GM23338 (cell line): ENCODE data around the gene FCN2. TPM values are rescaled to one million over a fixed set of nuclear protein-coding genes. Genes with fewer than 3 reads are reported as not detected.

Experiments
- ATAC-seq: fragments of 200-7000 bp; cut with Tn5 transposase; 3 replicates; pipeline ENCODE4 v1.9.1; 2020
- DNase-seq: peaks from one replicate; pipeline ENCODE4 v3.0.0-alpha.2; 2015; ENCODE audit warnings: low spot score
- H2AFZ ChIP-seq: fragments of 200-600 bp; sonication (generic); 2 replicates; pipeline ENCODE4 v1.8.0; 2016; ENCODE audit warnings: antibody characterized with exemption, mild to moderate bottlenecking, moderate library complexity
- H3F3A ChIP-seq: fragments of 200-600 bp; sonication (generic); replicated peaks from 2 replicates; pipeline ENCODE4 v1.8.0; 2017; ENCODE audit warnings: antibody characterized with exemption, mixed run types, low read depth
- H3K27ac ChIP-seq: fragments of 200-600 bp; sonication (generic); 2 replicates; pipeline ENCODE4 v1.6.1; 2016; ENCODE audit warnings: low read depth
- H3K27me3 ChIP-seq: fragments of 200-600 bp; sonication (generic); 2 replicates; pipeline ENCODE4 v1.8.0; 2016; ENCODE audit warnings: mild to moderate bottlenecking, mixed run types, moderate library complexity; ENCODE audit not compliant: insufficient read depth
- H3K36me3 ChIP-seq: fragments of 200-600 bp; sonication (generic); 2 replicates; pipeline ENCODE4 v1.8.0; 2016; ENCODE audit warnings: mild to moderate bottlenecking; ENCODE audit not compliant: insufficient read depth
- H3K4me1 ChIP-seq: fragments of 200-600 bp; sonication (generic); 2 replicates; pipeline ENCODE4 v1.8.0; 2016; ENCODE audit warnings: mild to moderate bottlenecking, moderate library complexity; ENCODE audit not compliant: insufficient read depth
- H3K4me2 ChIP-seq: fragments of 200-600 bp; sonication (generic); 2 replicates; pipeline ENCODE4 v1.7.1; 2017; ENCODE audit warnings: mixed run types
- H3K4me3 ChIP-seq: fragments of 200-600 bp; sonication (generic); 2 replicates; pipeline ENCODE4 v1.6.1; 2016; ENCODE audit warnings: mixed run types
- H3K79me2 ChIP-seq: fragments of 200-600 bp; sonication (generic); replicated peaks from 2 replicates; pipeline ENCODE4 v1.8.0; 2017; ENCODE audit warnings: mild to moderate bottlenecking; ENCODE audit not compliant: insufficient read depth
- H3K9me2 ChIP-seq: fragments of 200-600 bp; sonication (generic); 2 replicates; pipeline ENCODE4 v1.8.0; 2017; ENCODE audit not compliant: insufficient read depth
- H4K20me1 ChIP-seq: fragments of 200-600 bp; sonication (generic); replicated peaks from 2 replicates; pipeline ENCODE4 v1.8.0; 2017; ENCODE audit warnings: mild to moderate bottlenecking; ENCODE audit not compliant: insufficient read depth
- H3K27ac Mint-ChIP-seq: 2 replicates; pipeline ENCODE4 v1.8.0; 2020; ENCODE audit warnings: inconsistent platforms, mild to moderate bottlenecking, moderate library complexity, mixed read lengths
- H3K27me3 Mint-ChIP-seq: 3 replicates; pipeline ENCODE4 v1.8.0; 2022; ENCODE audit warnings: low read depth, mild to moderate bottlenecking, moderate library complexity, mixed read lengths, inconsistent platforms; ENCODE audit not compliant: insufficient read depth, poor library complexity
- H3K36me3 Mint-ChIP-seq: 3 replicates; pipeline ENCODE4 v1.8.0; 2021; ENCODE audit warnings: low read depth, mild to moderate bottlenecking, inconsistent platforms, moderate library complexity, mixed read lengths
- H3K4me1 Mint-ChIP-seq: 3 replicates; pipeline ENCODE4 v1.8.0; 2020; ENCODE audit warnings: mild to moderate bottlenecking, inconsistent platforms, mixed read lengths
- H3K4me3 Mint-ChIP-seq: 3 replicates; pipeline ENCODE4 v1.8.0; 2021; ENCODE audit warnings: moderate library complexity, mild to moderate bottlenecking, inconsistent platforms, mixed read lengths
- H3K9me3 Mint-ChIP-seq: 3 replicates; pipeline ENCODE4 v1.8.0; 2020; ENCODE audit warnings: moderate library complexity, mild to moderate bottlenecking, inconsistent platforms, mixed read lengths
- CREB1 ChIP-seq: fragments of 250-450 bp; sonication (Bioruptor Pico); IDR thresholded peaks from 2 replicates; pipeline ENCODE4 v1.5.0; 2020; ENCODE audit warnings: low read depth, mild to moderate bottlenecking, moderate library complexity
- EZH2 ChIP-seq: fragments of 200-600 bp; sonication (generic); IDR thresholded peaks from one replicate; pipeline ENCODE4 v1.8.0; 2017; ENCODE audit warnings: antibody characterized with exemption, mild to moderate bottlenecking, low read depth; ENCODE audit not compliant: unreplicated experiment
- EZH2phosphoT487 ChIP-seq: fragments of 200-600 bp; sonication (generic); IDR thresholded peaks from one replicate; pipeline ENCODE4 v1.8.1; 2018; ENCODE audit warnings: antibody characterized with exemption; ENCODE audit not compliant: unreplicated experiment
- JUNB ChIP-seq: IDR thresholded peaks from one replicate; pipeline ENCODE4 v1.6.1; 2016; ENCODE audit warnings: antibody characterized with exemption; ENCODE audit not compliant: unreplicated experiment
- NANOG ChIP-seq: IDR thresholded peaks from 2 replicates; pipeline ENCODE4 v1.6.1; 2016; ENCODE audit warnings: antibody characterized with exemption, borderline replicate concordance
- POLR2AphosphoS5 ChIP-seq: IDR thresholded peaks from 2 replicates; pipeline ENCODE4 v1.6.1; 2016; ENCODE audit warnings: antibody characterized with exemption, low read depth
- REST ChIP-seq: IDR thresholded peaks from one replicate; pipeline ENCODE4 v1.6.1; 2018; ENCODE audit warnings: antibody characterized with exemption; ENCODE audit not compliant: unreplicated experiment
- STAT1 ChIP-seq: IDR thresholded peaks from one replicate; pipeline ENCODE4 v1.6.1; 2016; ENCODE audit warnings: antibody characterized with exemption; ENCODE audit not compliant: unreplicated experiment
- ZNF114 ChIP-seq: fragments of 250-450 bp; sonication (Bioruptor Pico); IDR thresholded peaks from 2 replicates; pipeline ENCODE4 v1.5.0; 2020; ENCODE audit warnings: mild to moderate bottlenecking, moderate library complexity
- ZNF331 ChIP-seq: fragments of 250-450 bp; sonication (Bioruptor Pico); IDR thresholded peaks from 2 replicates; pipeline ENCODE4 v1.5.0; 2020; ENCODE audit warnings: low read depth, mild to moderate bottlenecking, moderate library complexity
- polyA plus RNA-seq: library from polyadenylated mRNA; unstranded; fragments of >200 nt; fragmentation: Nextera tagmentation; extraction: Ambion mirVana; gene quantifications from 2 replicates; pipeline ENCODE4 v1.2.1, GENCODE V29; 2016
- total RNA-seq: library from RNA; depleted of rRNA; stranded (reverse); fragments of >200 nt; shearing (Covaris generic); gene quantifications from 2 replicates; pipeline ENCODE4 v1.2.3, GENCODE V29; 2014
- TF ChIP-seq, protein P1 (sequence below), 2 experiments: fragments of 200-600 bp in 1 of 2; sonication (generic) in 1 of 2; conservative IDR thresholded peaks; 2 replicates each; pipeline versions ENCODE4 v1.5.1 to v1.6.1; 2016 to 2017; ENCODE audit warnings: antibody characterized with exemption in 2 of 2, low read depth in 2 of 2, mild to moderate bottlenecking in 2 of 2, moderate library complexity in 1 of 2
- TF ChIP-seq, protein P2 (sequence below): IDR thresholded peaks from 2 replicates; pipeline ENCODE4 v1.6.1; 2016; ENCODE audit warnings: antibody characterized with exemption
- TF ChIP-seq, protein P3 (sequence below): fragments of 250-450 bp; sonication (Bioruptor Pico); IDR thresholded peaks from 2 replicates; pipeline ENCODE4 v1.5.0; 2020; ENCODE audit warnings: mild to moderate bottlenecking, moderate library complexity

FCN2 gene
- total and polyA plus RNA-seq, 2 experiments from 2014 or later = not detected

DNA sequence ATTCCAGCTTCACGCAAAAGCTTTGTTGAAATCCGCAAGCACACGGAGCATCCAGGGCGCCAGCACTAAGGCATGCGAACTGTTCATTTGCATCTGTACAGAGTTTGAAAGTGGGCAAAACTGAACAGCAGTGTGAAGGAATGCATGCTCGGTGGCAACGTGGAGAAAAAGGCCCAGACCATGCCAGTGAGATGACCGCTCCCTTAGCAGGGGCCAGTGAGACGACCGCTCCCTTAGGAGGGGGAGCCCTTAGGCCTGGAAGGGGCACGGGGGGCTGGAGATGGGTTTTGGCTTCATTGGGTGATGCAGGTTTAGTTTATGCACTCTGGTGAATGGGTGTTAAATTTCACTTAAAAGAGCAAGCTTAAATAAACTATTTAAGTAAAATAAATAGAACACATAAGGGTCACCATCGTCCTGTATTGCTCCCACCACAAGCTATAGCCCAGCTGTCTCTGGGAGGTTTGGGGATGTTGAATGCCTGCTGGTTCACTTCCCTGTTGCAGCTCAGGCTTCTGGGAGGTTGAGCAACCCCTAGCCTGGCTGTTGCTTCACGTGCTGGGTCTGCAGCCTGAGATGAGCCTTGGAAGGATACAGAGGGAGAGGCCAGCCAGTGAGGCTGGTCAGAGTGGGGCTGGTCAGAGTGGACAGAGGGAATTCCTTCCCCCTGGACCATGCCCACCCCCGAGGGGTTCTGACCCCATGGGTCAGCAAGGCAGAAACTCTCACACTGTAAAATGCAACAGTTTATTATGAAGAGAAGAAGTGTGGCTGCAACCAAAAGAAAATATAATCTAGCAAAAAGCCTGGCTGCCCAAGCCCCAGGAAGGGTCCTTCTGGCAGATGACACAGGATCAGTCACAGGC is 41.7 kb downstream of the FCN2 start:
- H2AFZ ChIP-seq = no peak overlapping the region
- no peak overlapping the region for H3K27ac ChIP-seq
- H3K27me3 Mint-ChIP-seq = peaks cover 2% of the 10 kb centered on the region
- H4K20me1 ChIP-seq = no peaks in the 10 kb centered on the region
- H3K36me3 ChIP-seq = no peaks in the 10 kb centered on the region
- no peak overlapping the region for H3K4me2 ChIP-seq
- ATAC-seq = no peak
- no peaks in the 10 kb centered on the region for H3K4me1 ChIP-seq
- H3F3A ChIP-seq = no peaks in the 10 kb centered on the region
- no peaks in the 10 kb centered on the region for H3K9me2 ChIP-seq
- no peak overlapping the region for H3K4me3 Mint-ChIP-seq
- H3K36me3 Mint-ChIP-seq = peaks cover 4% of the 10 kb centered on the region; the same call in 2 of the 3 replicates
- H3K4me1 Mint-ChIP-seq = no peaks in the 10 kb centered on the region
- H3K27me3 ChIP-seq = no peaks in the 10 kb centered on the region
- no peak overlapping the region for H3K27ac Mint-ChIP-seq
- H3K79me2 ChIP-seq = no peaks in the 10 kb centered on the region
- TF ChIP-seq, protein P1, sequence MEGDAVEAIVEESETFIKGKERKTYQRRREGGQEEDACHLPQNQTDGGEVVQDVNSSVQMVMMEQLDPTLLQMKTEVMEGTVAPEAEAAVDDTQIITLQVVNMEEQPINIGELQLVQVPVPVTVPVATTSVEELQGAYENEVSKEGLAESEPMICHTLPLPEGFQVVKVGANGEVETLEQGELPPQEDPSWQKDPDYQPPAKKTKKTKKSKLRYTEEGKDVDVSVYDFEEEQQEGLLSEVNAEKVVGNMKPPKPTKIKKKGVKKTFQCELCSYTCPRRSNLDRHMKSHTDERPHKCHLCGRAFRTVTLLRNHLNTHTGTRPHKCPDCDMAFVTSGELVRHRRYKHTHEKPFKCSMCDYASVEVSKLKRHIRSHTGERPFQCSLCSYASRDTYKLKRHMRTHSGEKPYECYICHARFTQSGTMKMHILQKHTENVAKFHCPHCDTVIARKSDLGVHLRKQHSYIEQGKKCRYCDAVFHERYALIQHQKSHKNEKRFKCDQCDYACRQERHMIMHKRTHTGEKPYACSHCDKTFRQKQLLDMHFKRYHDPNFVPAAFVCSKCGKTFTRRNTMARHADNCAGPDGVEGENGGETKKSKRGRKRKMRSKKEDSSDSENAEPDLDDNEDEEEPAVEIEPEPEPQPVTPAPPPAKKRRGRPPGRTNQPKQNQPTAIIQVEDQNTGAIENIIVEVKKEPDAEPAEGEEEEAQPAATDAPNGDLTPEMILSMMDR (conservative IDR thresholded peaks at IDR 0.05; ENCODE audit: low read depth in 2 of 2) = no peak
- no peak for TF ChIP-seq JUNB
- no peak for TF ChIP-seq ZNF114 (CRISPR knock-in tag)
- TF ChIP-seq NANOG = no peak
- TF ChIP-seq, protein P2, sequence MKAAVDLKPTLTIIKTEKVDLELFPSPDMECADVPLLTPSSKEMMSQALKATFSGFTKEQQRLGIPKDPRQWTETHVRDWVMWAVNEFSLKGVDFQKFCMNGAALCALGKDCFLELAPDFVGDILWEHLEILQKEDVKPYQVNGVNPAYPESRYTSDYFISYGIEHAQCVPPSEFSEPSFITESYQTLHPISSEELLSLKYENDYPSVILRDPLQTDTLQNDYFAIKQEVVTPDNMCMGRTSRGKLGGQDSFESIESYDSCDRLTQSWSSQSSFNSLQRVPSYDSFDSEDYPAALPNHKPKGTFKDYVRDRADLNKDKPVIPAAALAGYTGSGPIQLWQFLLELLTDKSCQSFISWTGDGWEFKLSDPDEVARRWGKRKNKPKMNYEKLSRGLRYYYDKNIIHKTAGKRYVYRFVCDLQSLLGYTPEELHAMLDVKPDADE = no peak
- TF ChIP-seq POLR2AphosphoS5 = no peak
- TF ChIP-seq, protein P3, sequence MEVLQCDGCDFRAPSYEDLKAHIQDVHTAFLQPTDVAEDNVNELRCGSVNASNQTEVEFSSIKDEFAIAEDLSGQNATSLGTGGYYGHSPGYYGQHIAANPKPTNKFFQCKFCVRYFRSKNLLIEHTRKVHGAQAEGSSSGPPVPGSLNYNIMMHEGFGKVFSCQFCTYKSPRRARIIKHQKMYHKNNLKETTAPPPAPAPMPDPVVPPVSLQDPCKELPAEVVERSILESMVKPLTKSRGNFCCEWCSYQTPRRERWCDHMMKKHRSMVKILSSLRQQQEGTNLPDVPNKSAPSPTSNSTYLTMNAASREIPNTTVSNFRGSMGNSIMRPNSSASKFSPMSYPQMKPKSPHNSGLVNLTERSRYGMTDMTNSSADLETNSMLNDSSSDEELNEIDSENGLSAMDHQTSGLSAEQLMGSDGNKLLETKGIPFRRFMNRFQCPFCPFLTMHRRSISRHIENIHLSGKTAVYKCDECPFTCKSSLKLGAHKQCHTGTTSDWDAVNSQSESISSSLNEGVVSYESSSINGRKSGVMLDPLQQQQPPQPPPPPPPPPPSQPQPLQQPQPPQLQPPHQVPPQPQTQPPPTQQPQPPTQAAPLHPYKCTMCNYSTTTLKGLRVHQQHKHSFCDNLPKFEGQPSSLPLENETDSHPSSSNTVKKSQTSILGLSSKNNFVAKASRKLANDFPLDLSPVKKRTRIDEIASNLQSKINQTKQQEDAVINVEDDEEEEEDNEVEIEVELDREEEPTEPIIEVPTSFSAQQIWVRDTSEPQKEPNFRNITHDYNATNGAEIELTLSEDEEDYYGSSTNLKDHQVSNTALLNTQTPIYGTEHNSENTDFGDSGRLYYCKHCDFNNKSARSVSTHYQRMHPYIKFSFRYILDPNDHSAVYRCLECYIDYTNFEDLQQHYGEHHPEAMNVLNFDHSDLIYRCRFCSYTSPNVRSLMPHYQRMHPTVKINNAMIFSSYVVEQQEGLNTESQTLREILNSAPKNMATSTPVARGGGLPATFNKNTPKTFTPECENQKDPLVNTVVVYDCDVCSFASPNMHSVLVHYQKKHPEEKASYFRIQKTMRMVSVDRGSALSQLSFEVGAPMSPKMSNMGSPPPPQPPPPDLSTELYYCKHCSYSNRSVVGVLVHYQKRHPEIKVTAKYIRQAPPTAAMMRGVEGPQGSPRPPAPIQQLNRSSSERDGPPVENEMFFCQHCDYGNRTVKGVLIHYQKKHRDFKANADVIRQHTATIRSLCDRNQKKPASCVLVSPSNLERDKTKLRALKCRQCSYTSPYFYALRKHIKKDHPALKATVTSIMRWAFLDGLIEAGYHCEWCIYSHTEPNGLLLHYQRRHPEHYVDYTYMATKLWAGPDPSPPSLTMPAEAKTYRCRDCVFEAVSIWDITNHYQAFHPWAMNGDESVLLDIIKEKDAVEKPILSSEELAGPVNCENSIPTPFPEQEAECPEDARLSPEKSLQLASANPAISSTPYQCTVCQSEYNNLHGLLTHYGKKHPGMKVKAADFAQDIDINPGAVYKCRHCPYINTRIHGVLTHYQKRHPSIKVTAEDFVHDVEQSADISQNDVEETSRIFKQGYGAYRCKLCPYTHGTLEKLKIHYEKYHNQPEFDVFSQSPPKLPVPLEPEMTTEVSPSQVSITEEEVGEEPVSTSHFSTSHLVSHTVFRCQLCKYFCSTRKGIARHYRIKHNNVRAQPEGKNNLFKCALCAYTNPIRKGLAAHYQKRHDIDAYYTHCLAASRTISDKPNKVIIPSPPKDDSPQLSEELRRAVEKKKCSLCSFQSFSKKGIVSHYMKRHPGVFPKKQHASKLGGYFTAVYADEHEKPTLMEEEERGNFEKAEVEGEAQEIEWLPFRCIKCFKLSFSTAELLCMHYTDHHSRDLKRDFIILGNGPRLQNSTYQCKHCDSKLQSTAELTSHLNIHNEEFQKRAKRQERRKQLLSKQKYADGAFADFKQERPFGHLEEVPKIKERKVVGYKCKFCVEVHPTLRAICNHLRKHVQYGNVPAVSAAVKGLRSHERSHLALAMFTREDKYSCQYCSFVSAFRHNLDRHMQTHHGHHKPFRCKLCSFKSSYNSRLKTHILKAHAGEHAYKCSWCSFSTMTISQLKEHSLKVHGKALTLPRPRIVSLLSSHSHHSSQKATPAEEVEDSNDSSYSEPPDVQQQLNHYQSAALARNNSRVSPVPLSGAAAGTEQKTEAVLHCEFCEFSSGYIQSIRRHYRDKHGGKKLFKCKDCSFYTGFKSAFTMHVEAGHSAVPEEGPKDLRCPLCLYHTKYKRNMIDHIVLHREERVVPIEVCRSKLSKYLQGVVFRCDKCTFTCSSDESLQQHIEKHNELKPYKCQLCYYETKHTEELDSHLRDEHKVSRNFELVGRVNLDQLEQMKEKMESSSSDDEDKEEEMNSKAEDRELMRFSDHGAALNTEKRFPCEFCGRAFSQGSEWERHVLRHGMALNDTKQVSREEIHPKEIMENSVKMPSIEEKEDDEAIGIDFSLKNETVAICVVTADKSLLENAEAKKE (CRISPR knock-in tag) = no peak
- TF ChIP-seq EZH2phosphoT487 = no peak
- no peak for TF ChIP-seq ZNF331 (CRISPR knock-in tag)
- no peak for TF ChIP-seq EZH2
- TF ChIP-seq REST = no peak
- TF ChIP-seq STAT1 = no peak
- no peak for TF ChIP-seq CREB1 (CRISPR knock-in tag)
- H3K4me3 ChIP-seq = no peak overlapping the region
- DNase-seq = no peak
- peaks cover 15% of the 10 kb centered on the region for H3K9me3 Mint-ChIP-seq
